SK-N-SH treated with all-trans-retinoic acid at 6 μM for 48 hours (cell line): ENCODE results near the gene DSTYK.

ENCODE experiments used
- ATAC-seq: fragments of 200-7000 bp; cut with Tn5 transposase; 3 replicates; pipeline ENCODE4 v1.9.1; 2020; ENCODE audit warnings: mild to moderate bottlenecking, moderate library complexity
- ARNTL ChIP-seq: fragments of 450-650 bp; formaldehyde crosslinking; IDR thresholded peaks from 2 replicates; pipeline ENCODE4 v1.5.0; 2020; ENCODE audit warnings: low read depth, mild to moderate bottlenecking, moderate library complexity, borderline replicate concordance
- BACH2 ChIP-seq: fragments of 250-450 bp; sonication (Bioruptor Pico); IDR thresholded peaks from 2 replicates; pipeline ENCODE4 v1.9.0; 2021; ENCODE audit warnings: mild to moderate bottlenecking, borderline replicate concordance
- CREB5 ChIP-seq: fragments of 250-450 bp; sonication (Bioruptor Pico); IDR thresholded peaks from 2 replicates; pipeline ENCODE4 v1.5.1; 2020; ENCODE audit warnings: low read depth, mild to moderate bottlenecking, moderate library complexity
- CSDC2 ChIP-seq: fragments of 250-450 bp; sonication (Bioruptor Pico); IDR thresholded peaks from 2 replicates; pipeline ENCODE4 v1.5.0; 2020; ENCODE audit warnings: mild to moderate bottlenecking, moderate library complexity
- CSRNP3 ChIP-seq: fragments of 250-450 bp; sonication (Bioruptor Pico); IDR thresholded peaks from 2 replicates; pipeline ENCODE4 v1.5.1; 2021; ENCODE audit warnings: mild to moderate bottlenecking, moderate library complexity
- ESRRG ChIP-seq: fragments of 250-450 bp; sonication (Bioruptor Pico); IDR thresholded peaks from 2 replicates; pipeline ENCODE4 v1.6.1; 2021; ENCODE audit warnings: mild to moderate bottlenecking
- GLIS3 ChIP-seq: fragments of 250-450 bp; sonication (Bioruptor Pico); IDR thresholded peaks from 2 replicates; pipeline ENCODE4 v1.5.0; 2020; ENCODE audit warnings: mild to moderate bottlenecking, moderate library complexity
- ISL1 ChIP-seq: fragments of 250-450 bp; sonication (Bioruptor Pico); IDR thresholded peaks from 2 replicates; pipeline ENCODE4 v2.1.2; 2022; ENCODE audit warnings: mild to moderate bottlenecking, moderate library complexity
- PATZ1 ChIP-seq: fragments of 250-450 bp; sonication (Bioruptor Pico); IDR thresholded peaks from 2 replicates; pipeline ENCODE4 v1.8.0; 2020; ENCODE audit warnings: mild to moderate bottlenecking, moderate library complexity, borderline replicate concordance
- POU6F1 ChIP-seq: fragments of 250-450 bp; sonication (Bioruptor Pico); IDR thresholded peaks from 2 replicates; pipeline ENCODE4 v1.8.0; 2021; ENCODE audit warnings: low read depth, mild to moderate bottlenecking, moderate library complexity, borderline replicate concordance
- PPARA ChIP-seq: fragments of 250-450 bp; sonication (Bioruptor Pico); IDR thresholded peaks from 2 replicates; pipeline ENCODE4 v1.5.0; 2020; ENCODE audit warnings: mild to moderate bottlenecking, borderline replicate concordance
- SNAI2 ChIP-seq: fragments of 250-450 bp; sonication (Bioruptor Pico); IDR thresholded peaks from 2 replicates; pipeline ENCODE4 v1.5.0; 2020; ENCODE audit warnings: mild to moderate bottlenecking, moderate library complexity
- TCF4 ChIP-seq: fragments of 250-450 bp; sonication (Bioruptor Pico); IDR thresholded peaks from 2 replicates; pipeline ENCODE4 v1.8.0; 2021; ENCODE audit warnings: mild to moderate bottlenecking, moderate library complexity, borderline replicate concordance
- TOX ChIP-seq: fragments of 250-450 bp; sonication (Bioruptor Pico); IDR thresholded peaks from 2 replicates; pipeline ENCODE4 v1.8.0; 2021; ENCODE audit warnings: mild to moderate bottlenecking, moderate library complexity, borderline replicate concordance
- ZC3H10 ChIP-seq: fragments of 250-450 bp; sonication (Bioruptor Pico); IDR thresholded peaks from 2 replicates; pipeline ENCODE4 v1.5.1; 2021; ENCODE audit warnings: mild to moderate bottlenecking, moderate library complexity
- ZFP30 ChIP-seq: fragments of 450-650 bp; formaldehyde crosslinking; IDR thresholded peaks from 2 replicates; pipeline ENCODE4 v1.5.0; 2022; ENCODE audit warnings: mild to moderate bottlenecking, moderate library complexity
- ZNF70 ChIP-seq: fragments of 450-650 bp; formaldehyde crosslinking; IDR thresholded peaks from 2 replicates; pipeline ENCODE4 v1.5.0; 2020; ENCODE audit warnings: mild to moderate bottlenecking, moderate library complexity
- ZNF8 ChIP-seq: fragments of 450-650 bp; formaldehyde crosslinking; IDR thresholded peaks from 2 replicates; pipeline ENCODE4 v1.5.0; 2020; ENCODE audit warnings: mild to moderate bottlenecking, moderate library complexity

Gene DSTYK

GRCh38 chr1:205179842-205180241 lies 31.7 kb downstream of the DSTYK start (continued):
- TF ChIP-seq CSRNP3 (no peak), ZNF70 (no peak)

GRCh38 chr1:205172729-205173366 lies 38.7 kb downstream of the DSTYK start:
- ATAC-seq: peak; percentile 79
- TF ChIP-seq TOX (CRISPR knock-in tag) (peak; percentile 36; the same call in 1 of the 2 replicates), CREB5 (CRISPR knock-in tag) (no peak)

- TF ChIP-seq ZFP30 (no peak), SNAI2 (no peak), CREB5 (CRISPR knock-in tag) (no peak), POU6F1 (CRISPR knock-in tag) (no peak), ZNF8 (CRISPR knock-in tag) (no peak)
- no peak for ATAC-seq
Observed at GRCh38 chr1:205171369-205171768, 40.1 kb downstream of the DSTYK start.

- no peak for TF ChIP-seq TCF4
- no peak for TF ChIP-seq ARNTL (CRISPR knock-in tag)
- no peak for TF ChIP-seq POU6F1 (CRISPR knock-in tag)
- TF ChIP-seq BACH2: no peak
- TF ChIP-seq ZNF70: no peak
- no peak for TF ChIP-seq CSDC2 (CRISPR knock-in tag)
- TF ChIP-seq CSRNP3: no peak
- no peak for TF ChIP-seq PPARA (CRISPR knock-in tag)
- TF ChIP-seq GLIS3 (CRISPR knock-in tag): no peak
- no peak for TF ChIP-seq PATZ1 (CRISPR knock-in tag)
- TF ChIP-seq ZNF8 (CRISPR knock-in tag): no peak
- TF ChIP-seq TOX (CRISPR knock-in tag): no peak
- no peak for TF ChIP-seq ZFP30
- TF ChIP-seq ZC3H10 (CRISPR knock-in tag): no peak
- TF ChIP-seq ESRRG (CRISPR knock-in tag): no peak
- no peak for TF ChIP-seq ISL1
- no peak for ATAC-seq
Observed at GRCh38 chr1:205170532-205171269, 40.8 kb downstream of the DSTYK start.
